ENCODE data around the gene STOX2.

The STOX2 gene

GRCh38 chr4:183897193-183897592, 7.9 kb upstream of the STOX2 start:
- DNase-seq (ENCODE audit: low read depth in 2 of 2) = no peak

- DNase-seq (ENCODE audit: low read depth in 2 of 2) = no peak
These were observed 6.7 kb upstream of the STOX2 start for GRCh38 chr4:183898456-183898855.

GRCh38 chr4:183903021-183903760, 1.9 kb upstream of the STOX2 start:
- no peak for DNase-seq (ENCODE audit: low read depth in 2 of 2)

- DNase-seq (ENCODE audit: low read depth in 2 of 2) = no peak
These were observed 734 bp downstream of the STOX2 start for GRCh38 chr4:183905593-183906488.

GRCh38 chr4:183906489-183906738, 1.3 kb downstream of the STOX2 start:
- DNase-seq (ENCODE audit: low read depth in 2 of 2) = no peak

- DNase-seq (ENCODE audit: low read depth in 2 of 2) = no peak
These were observed 1.9 kb downstream of the STOX2 start for GRCh38 chr4:183906739-183907651.

GRCh38 chr4:183907871-183908683, 3.0 kb downstream of the STOX2 start:
- no peak for DNase-seq (ENCODE audit: low read depth in 2 of 2)

- no peak for DNase-seq (ENCODE audit: low read depth in 2 of 2)
These were observed 4.1 kb downstream of the STOX2 start for GRCh38 chr4:183909187-183909586.

- DNase-seq (ENCODE audit: low read depth in 2 of 2) = no peak
These were observed 4.7 kb downstream of the STOX2 start for GRCh38 chr4:183909801-183910200.

- DNase-seq (ENCODE audit: low read depth in 2 of 2) = no peak
These were observed 7.5 kb downstream of the STOX2 start for GRCh38 chr4:183912585-183912984.

- no peak for DNase-seq (ENCODE audit: low read depth in 2 of 2)
These were observed 10.9 kb downstream of the STOX2 start for GRCh38 chr4:183915976-183916375.

GRCh38 chr4:183918696-183919095, 13.6 kb downstream of the STOX2 start:
- DNase-seq (ENCODE audit: low read depth in 2 of 2) = no peak

GRCh38 chr4:183919141-183919540, 14.0 kb downstream of the STOX2 start:
- DNase-seq (ENCODE audit: low read depth in 2 of 2) = no peak

GRCh38 chr4:183920512-183920911, 15.4 kb downstream of the STOX2 start:
- no peak for DNase-seq (ENCODE audit: low read depth in 2 of 2)

GRCh38 chr4:183921335-183921734, 16.2 kb downstream of the STOX2 start:
- DNase-seq (ENCODE audit: low read depth in 2 of 2) = no peak

- DNase-seq (ENCODE audit: low read depth in 2 of 2) = no peak
These were observed 19.4 kb downstream of the STOX2 start for GRCh38 chr4:183924362-183925044.

- no peak for DNase-seq (ENCODE audit: low read depth in 2 of 2)
These were observed 21.8 kb downstream of the STOX2 start for GRCh38 chr4:183926950-183927349.

GRCh38 chr4:183932576-183932975, 27.5 kb downstream of the STOX2 start:
- DNase-seq (ENCODE audit: low read depth in 2 of 2) = no peak

GRCh38 chr4:183934761-183935160, 29.7 kb downstream of the STOX2 start:
- DNase-seq (ENCODE audit: low read depth in 2 of 2) = no peak

GRCh38 chr4:183935355-183936005, 30.4 kb downstream of the STOX2 start:
- no peak for DNase-seq (ENCODE audit: low read depth in 2 of 2)
